Glomerular endothelial cell (primary cell): ENCODE results near the gene WDR87. TPM values are rescaled to one million over a fixed set of nuclear protein-coding genes. Genes with fewer than 3 reads are reported as not detected.
"Not testable (repeated sequence)": the region's sequence is repeated elsewhere in the genome, so short reads cannot be mapped to it uniquely, and the experiment has no call there.

ENCODE experiments used
- DNase-seq: peaks from one replicate; pipeline ENCODE4 v3.0.0-alpha.2; 2011; ENCODE audit warnings: low read depth, low spot score; ENCODE audit errors: extremely low read depth
- total RNA-seq: library from RNA; depleted of rRNA; stranded (reverse); fragments of >200 nt; gene quantifications from 2 replicates; pipeline ENCODE4 v1.2.3, GENCODE V29; 2015

WDR87 gene
- total RNA-seq, 1 donor from 2014 or later = not detected

GRCh38 chr19:37893845-37894575 is 12.4 kb downstream of the WDR87 start:
- no peak for DNase-seq

GRCh38 chr19:37886571-37886970 is 19.8 kb downstream of the WDR87 start:
- DNase-seq = no peak

DNA sequence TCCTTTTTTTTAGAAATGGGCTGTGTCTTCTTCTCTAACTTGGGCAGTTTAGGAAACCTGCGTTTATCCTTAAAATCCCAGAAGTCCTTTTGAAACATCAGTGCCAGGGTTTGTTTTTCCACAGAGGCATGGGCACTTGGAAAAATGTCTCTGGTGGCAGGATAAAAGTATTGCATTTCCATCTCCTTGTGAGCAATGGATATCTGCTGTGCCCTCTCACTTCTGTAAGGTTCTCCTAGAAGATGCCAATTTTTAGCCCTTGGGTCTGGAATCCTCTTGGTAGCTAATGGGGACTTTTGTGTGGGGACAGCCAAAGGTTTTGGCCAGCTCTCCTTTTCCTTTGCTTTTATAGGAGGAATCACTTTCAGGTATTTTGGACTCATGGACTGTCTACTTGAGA is 21.0 kb downstream of the WDR87 start:
- no peak for DNase-seq

GRCh38 chr19:37877147-37877546 is 29.2 kb downstream of the WDR87 start:
- DNase-seq = no peak

GRCh38 chr19:37876032-37876431 is 30.4 kb downstream of the WDR87 start:
- no peak for DNase-seq

DNA sequence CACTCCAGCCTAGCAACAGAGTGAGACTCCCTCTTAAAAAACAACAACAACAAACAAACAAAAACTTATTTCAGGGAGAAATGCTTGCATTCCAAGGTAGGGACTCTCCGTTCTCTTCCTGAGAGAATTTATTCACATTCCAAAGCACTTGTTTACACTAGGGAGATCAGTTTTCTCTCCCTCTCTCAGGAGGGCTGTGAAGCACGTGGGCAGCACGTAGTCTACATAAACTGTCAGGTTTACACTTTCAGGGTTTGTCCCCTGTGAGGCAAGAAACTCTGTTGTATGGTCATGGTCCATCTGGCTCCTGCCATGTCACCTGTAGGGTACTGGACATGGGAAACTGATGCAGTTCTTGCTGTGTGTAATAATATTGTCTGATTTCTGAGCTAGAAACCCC is 31.6 kb downstream of the WDR87 start:
- DNase-seq = no peak

GRCh38 chr19:37872383-37872782 is 34.0 kb downstream of the WDR87 start:
- no peak for DNase-seq

GRCh38 chr19:37869766-37870340 is 36.5 kb downstream of the WDR87 start:
- no peak for DNase-seq

DNA sequence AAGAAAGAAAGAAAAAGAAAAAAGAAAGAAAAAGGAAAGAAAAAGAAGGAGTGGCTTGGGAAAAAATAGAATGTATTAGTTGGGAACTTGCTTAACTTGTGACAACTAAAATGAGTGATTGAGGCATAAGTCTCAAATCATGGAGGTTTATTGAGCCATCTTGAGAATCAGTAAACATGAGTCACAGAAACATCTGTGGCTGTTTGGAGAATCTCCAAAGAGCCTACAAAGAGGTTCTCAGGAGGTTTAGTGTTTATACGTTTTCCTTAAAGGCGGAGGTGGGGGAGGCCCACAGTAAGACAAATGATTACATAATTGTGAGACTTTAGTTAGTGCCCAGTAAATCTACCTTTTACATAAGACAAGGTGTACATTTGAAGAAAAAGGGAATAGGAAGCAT is 38.6 kb downstream of the WDR87 start:
- DNase-seq = no peak

DNA sequence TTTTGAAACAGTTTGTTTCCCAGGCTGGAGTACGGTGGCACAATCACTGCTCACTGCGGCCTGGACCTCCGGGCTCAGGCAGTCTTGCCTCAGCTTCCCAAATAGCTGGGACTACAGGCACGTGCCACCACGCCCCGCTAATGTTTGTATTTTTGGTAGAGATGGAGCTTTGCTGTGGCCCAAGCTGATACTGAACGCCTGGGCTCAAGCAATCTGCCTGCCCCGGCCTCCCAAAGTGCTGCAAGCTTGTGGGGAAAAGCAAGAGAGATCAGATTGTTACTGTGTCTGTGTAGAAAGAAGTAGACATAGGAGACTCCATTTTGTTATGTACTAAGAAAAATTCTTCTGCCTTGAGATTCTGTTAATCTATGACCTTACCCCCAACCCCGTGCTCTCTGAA is 40.5 kb downstream of the WDR87 start:
- DNase-seq = not testable (repeated sequence)

GRCh38 chr19:37864501-37864900 is 41.9 kb downstream of the WDR87 start:
- no peak for DNase-seq

- no peak for DNase-seq
These were observed 51.3 kb downstream of the WDR87 start for GRCh38 chr19:37855098-37855497.

- DNase-seq = no peak
These were observed 60.5 kb downstream of the WDR87 start for GRCh38 chr19:37845932-37846331.

Other genes starting within 250 kb of the WDR87 start
- gene ZNF607, start 186.8 kb downstream of the WDR87 start, total RNA-seq = 2.0 and 2.3 TPM in 2 replicates
- gene ZNF573, start 127.0 kb downstream of the WDR87 start, total RNA-seq = 3.4 and 8.0 TPM in 2 replicates
- 36.7 and 64.8 TPM in 2 replicates for gene SIPA1L3, start 614 bp upstream of the WDR87 start, total RNA-seq